ENCODE data around the gene MCM3AP. TPM values are rescaled to one million over a fixed set of nuclear protein-coding genes. Genes with fewer than 3 reads are reported as not detected.

The MCM3AP gene
- total RNA-seq, 1 donor from 2014 or later = 56.9 TPM

- intact Hi-C loops (cut with DNase I) = loop anchor here (5.0 to 10.0 kb wide), 3 partner anchors 36 to 312 kb away; partner anchors contain the start of genes C21orf58, LSS and PCNT
- no peak for DNase-seq (ENCODE audit: missing footprints)
- ATAC-seq = no peak
Observed at GRCh38 chr21:46286648-46287002, 1.2 kb upstream of the MCM3AP start.

- DNase-seq (ENCODE audit: missing footprints) (peak; percentile 93), ATAC-seq (peak; percentile 97)
- intact Hi-C loops (cut with DNase I) = loop anchor here (5.0 to 10.0 kb wide), 3 partner anchors 36 to 311 kb away; partner anchors contain the start of genes C21orf58, LSS and PCNT
Observed at GRCh38 chr21:46285761-46286647, 593 bp upstream of the MCM3AP start, which contains the start of gene YBEY. Gene YBEY, plus strand, starts transcription at chr21:46286342. Its CDS starts 572 bp downstream, at chr21:46286914.

GRCh38 chr21:46284733-46285132 lies 678 bp downstream of the MCM3AP start:
- no peak for DNase-seq (ENCODE audit: missing footprints)
- ATAC-seq = no peak
- intact Hi-C loops (cut with DNase I) = loop anchor here (5.0 to 10.0 kb wide), 3 partner anchors 38 to 310 kb away; partner anchors contain the start of genes C21orf58, LSS and PCNT

GRCh38 chr21:46284077-46284644 lies 1.2 kb downstream of the MCM3AP start:
- DNase-seq (ENCODE audit: missing footprints) (no peak), ATAC-seq (no peak)
- intact Hi-C loops (cut with DNase I) = loop anchor here (10.0 kb wide), 1 partner anchor 309 kb away; no protein-coding TSS in a partner anchor

GRCh38 chr21:46274797-46275390 lies 10.5 kb downstream of the MCM3AP start:
- DNase-seq (ENCODE audit: missing footprints) (no peak), ATAC-seq (no peak)
- intact Hi-C loops (cut with DNase I) = no loop called here

GRCh38 chr21:46273341-46273740 lies 12.1 kb downstream of the MCM3AP start:
- no peak for ATAC-seq
- intact Hi-C loops (cut with DNase I) = no loop called here
- DNase-seq (ENCODE audit: missing footprints) = no peak

GRCh38 chr21:46269466-46269865 lies 15.9 kb downstream of the MCM3AP start:
- intact Hi-C loops (cut with DNase I) = no loop called here
- ATAC-seq (no peak), DNase-seq (ENCODE audit: missing footprints) (no peak)

GRCh38 chr21:46268371-46268770 lies 17.0 kb downstream of the MCM3AP start:
- ATAC-seq (no peak), DNase-seq (ENCODE audit: missing footprints) (no peak)
- intact Hi-C loops (cut with DNase I) = no loop called here

GRCh38 chr21:46266946-46267345 lies 18.5 kb downstream of the MCM3AP start:
- intact Hi-C loops (cut with DNase I) = no loop called here
- ATAC-seq = no peak
- no peak for DNase-seq (ENCODE audit: missing footprints)

- no peak for DNase-seq (ENCODE audit: missing footprints)
- no peak for ATAC-seq
- intact Hi-C loops (cut with DNase I) = no loop called here
Observed at GRCh38 chr21:46265736-46266525, 19.5 kb downstream of the MCM3AP start.

- DNase-seq (ENCODE audit: missing footprints) (no peak), ATAC-seq (peak; percentile 30)
- intact Hi-C loops (cut with DNase I) = no loop called here
Observed at GRCh38 chr21:46264690-46265144, 20.7 kb downstream of the MCM3AP start.

GRCh38 chr21:46264046-46264689 lies 21.2 kb downstream of the MCM3AP start:
- ATAC-seq (peak; percentile 28), DNase-seq (ENCODE audit: missing footprints) (no peak)
- intact Hi-C loops (cut with DNase I) = no loop called here

GRCh38 chr21:46256501-46256994 lies 28.9 kb downstream of the MCM3AP start:
- intact Hi-C loops (cut with DNase I) = loop anchor here (1.0 to 10.0 kb wide), 2 partner anchors 109 to 282 kb away; no protein-coding TSS in a partner anchor
- ATAC-seq (peak; percentile 84), DNase-seq (ENCODE audit: missing footprints) (no peak)

GRCh38 chr21:46255758-46256337 lies 29.6 kb downstream of the MCM3AP start:
- ATAC-seq (no peak), DNase-seq (ENCODE audit: missing footprints) (no peak)
- intact Hi-C loops (cut with DNase I) = loop anchor here (1.0 to 10.0 kb wide), 2 partner anchors 109 to 281 kb away; no protein-coding TSS in a partner anchor

- no peak for ATAC-seq
- DNase-seq (ENCODE audit: missing footprints) = no peak
- intact Hi-C loops (cut with DNase I) = loop anchor here (10.0 kb wide), 1 partner anchor 280 kb away; no protein-coding TSS in a partner anchor
Observed at GRCh38 chr21:46255166-46255565, 30.2 kb downstream of the MCM3AP start.

- DNase-seq (ENCODE audit: missing footprints) (no peak), ATAC-seq (no peak)
- intact Hi-C loops (cut with DNase I) = loop anchor here (10.0 kb wide), 1 partner anchor 280 kb away; no protein-coding TSS in a partner anchor
Observed at GRCh38 chr21:46254208-46254975, 31.0 kb downstream of the MCM3AP start.

All from Right ventricle myocardium inferior (tissue), 1 donor.